NCI-H345 treated with DMSO at 0.1 percent for 48 hours (cell line): ENCODE data around the gene KCNH8.

Experiments used
- DNase-seq: peaks from one replicate; lab custom pipeline; 2025; ENCODE audit not compliant: unreplicated experiment; lab: John Stamatoyannopoulos, UW

Gene KCNH8

DNA sequence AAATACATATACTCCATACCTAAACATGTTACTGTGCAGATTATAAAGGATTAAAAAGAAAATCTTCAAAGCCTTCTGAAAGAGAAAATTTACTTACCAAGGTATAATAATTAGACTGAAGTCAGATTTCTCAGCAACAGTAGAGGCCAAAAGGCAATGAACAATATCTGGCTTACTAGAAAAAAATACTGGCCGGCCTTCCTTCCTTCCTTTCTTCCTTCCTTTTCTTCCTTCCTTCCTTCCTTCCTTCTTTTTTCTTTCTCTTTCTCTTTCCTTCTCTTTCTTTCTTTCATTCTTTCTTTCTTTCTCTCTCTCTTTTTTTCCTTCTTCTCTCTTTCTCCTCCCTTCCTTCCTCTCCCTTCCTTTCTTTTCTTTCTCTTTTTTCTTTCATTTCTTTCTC is 209.6 kb downstream of the KCNH8 start:
- DNase-seq: no peak

DNA sequence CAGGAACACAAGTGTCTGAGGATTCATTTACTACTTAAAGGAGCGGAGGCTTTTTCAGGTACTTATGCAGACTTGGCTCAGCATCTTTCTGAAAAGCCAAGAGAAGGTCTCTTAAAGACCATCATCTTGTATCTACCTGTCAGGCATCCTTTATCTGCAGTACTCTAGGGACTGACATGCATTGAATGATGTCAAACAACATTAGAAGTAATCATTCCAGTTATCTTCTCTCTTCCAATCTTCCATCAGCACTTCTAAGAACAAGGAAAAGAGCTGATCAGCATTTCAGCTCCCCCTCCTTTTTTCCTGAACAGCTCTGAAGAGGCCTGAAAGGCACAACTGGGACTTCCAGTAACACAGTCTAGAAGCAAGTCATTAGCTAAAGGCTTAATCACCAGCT is 214.8 kb downstream of the KCNH8 start:
- no peak for DNase-seq

DNA sequence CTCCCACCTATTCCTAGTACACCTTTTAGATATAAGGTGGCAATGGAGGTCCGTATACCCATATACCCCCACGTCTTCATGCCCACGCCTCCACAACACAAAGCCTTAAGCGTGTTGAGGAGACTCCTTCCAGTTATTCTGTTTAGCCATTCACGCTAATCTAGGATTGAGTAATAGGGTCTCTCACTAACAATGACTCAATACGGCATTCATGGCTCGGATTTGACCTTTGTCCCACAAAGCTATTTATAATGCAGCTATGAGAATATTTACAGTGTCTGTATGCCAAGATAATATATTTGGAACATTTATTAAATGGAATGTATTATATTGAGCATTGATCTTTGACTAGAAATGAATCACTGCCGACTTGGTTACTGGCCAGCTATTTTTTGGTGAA is 215.8 kb downstream of the KCNH8 start:
- DNase-seq: no peak

DNA sequence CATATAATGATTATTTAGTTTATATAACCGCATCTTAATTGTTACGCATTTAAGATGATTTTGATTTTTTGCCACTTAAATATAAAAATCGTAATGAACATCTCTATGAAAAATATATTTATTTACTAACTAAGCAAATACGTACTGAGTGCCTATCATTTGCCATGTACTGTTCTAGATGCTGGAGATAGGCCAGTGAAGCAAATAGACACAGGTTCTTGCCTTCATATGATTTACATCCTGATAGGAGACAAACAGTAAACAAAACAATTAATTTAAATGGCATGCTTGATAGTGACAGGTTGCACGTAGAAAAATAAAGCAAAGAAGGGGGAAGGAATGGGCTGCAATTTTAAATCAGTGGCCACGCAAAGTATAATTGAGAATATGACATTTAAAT is 217.2 kb downstream of the KCNH8 start:
- DNase-seq: no peak

DNA sequence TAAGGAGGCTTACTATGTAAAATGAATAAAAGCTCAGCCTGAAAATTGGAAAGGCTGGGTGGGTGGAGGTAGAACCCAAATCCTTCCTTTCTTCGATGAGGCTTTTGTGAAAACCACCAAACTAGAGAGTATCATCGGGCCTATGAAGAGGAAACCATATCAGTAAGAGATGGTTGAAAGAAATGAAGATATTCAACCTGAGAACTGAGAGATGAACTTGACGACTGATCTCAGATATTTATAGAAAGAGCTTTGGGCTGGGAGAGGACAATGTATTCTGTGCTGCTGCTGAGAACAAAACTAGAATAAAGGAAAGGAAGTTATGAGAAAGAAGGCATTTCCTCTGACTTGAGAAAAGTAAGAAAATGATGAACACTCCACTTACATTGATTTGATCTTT is 236.6 kb downstream of the KCNH8 start:
- no peak for DNase-seq

DNA sequence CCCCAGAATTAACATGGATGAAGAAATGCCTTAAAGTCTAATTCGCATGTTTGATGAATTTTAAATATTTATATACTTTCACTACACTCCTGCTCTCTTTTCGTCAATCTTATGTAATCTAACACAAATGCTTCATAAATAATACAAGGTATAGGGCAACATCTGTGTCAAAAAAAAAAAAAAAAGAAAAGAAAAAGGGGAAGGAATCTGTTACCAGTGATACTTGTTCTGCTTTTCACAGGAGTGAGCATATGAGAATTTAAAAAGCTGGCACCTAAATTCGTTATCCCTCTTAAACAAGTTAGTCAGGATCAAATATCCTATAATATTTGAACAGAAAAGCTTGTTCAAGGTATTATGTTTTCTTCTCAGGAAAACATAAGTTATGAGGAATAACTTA is 243.8 kb downstream of the KCNH8 start:
- no peak for DNase-seq

DNA sequence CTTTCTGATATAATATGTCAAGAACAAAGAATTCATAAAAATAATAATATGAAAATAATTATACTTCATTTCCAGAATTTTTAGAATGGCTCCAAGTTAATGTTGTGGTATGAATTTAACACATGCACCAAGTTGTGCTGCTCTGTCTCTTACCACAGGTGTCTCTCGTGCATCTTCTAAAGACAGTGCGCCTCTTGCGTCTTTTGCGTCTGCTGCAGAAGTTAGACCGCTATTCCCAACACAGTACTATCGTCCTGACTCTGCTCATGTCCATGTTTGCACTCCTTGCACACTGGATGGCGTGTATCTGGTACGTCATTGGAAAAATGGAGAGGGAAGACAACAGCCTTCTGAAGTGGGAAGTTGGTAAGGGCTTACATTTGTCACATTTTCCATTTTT is 246.6 kb downstream of the KCNH8 start:
- no peak for DNase-seq

DNA sequence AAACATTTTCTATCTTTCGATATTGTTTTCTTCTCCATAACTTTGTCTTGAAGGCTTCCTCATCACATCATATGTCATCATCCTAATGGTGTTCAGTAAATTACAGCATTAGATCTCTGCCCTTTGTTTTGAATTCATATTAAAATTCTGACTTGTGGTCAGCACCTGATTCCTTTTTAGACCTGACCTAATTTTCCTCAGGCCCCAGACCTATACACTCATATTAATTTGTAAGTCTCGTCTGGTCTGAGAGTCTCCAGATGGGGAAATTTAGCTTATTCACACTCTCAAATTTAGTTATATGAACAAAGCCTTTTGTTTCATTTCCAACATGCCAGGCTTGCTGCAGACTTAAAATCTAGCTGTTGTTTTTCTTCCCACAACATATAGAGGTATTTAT is 248.4 kb downstream of the KCNH8 start:
- no peak for DNase-seq

DNA sequence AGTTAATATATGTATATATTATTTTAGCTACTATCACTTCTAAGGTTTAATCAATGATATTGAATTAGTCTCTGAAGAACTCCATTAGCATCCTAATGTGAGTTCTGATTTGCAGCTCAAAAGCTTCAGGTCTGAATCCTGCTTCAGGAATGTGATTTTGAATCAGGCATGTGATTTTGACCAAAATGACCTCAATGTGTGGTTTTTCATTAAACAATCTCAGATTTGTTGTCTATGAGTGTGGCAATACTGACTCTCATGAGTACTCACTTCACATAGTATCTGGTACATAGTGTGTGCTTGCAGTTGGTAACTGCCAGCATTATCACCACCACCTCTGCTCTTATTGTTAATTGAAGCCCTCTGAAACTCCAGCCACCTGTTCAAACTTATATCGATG is 251.0 kb downstream of the KCNH8 start:
- DNase-seq: no peak

DNA sequence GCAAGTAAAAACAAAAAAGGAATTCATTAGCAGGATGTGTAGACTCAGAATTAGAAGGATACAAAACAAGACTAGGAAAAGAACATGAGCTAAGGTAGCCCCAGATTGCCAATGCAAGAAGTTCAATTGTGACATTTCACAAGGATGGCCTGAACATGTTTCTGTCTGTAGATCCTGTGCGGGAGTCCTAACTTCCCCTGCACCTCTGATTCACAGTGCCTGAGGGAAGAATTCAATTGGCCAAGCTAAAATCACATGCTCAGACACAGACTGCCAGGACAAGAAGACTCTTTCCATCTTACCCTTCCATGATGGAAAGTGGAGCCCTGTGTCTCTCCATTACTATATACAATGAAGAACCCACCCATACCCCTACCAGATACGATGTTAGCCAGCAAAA is 251.5 kb downstream of the KCNH8 start:
- no peak for DNase-seq

DNA sequence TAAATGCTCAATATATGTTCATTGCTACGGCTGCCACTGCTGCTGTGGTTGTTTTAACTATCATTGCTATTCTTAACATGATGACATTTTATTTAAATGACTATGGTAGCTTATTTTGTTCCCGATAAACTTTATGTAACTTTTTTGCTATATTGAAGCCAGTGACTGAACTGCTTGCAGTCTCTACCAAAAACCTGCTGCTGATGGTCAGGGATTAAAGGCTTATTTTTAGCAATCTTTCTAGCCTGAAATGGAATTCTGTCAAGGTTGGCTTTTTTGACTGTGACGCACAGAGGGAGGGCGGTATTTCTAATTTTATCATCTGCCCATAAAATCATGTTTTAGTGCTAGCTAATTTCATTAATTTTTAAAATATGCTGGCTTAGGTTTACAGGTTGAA is 271.8 kb downstream of the KCNH8 start:
- no peak for DNase-seq

DNA sequence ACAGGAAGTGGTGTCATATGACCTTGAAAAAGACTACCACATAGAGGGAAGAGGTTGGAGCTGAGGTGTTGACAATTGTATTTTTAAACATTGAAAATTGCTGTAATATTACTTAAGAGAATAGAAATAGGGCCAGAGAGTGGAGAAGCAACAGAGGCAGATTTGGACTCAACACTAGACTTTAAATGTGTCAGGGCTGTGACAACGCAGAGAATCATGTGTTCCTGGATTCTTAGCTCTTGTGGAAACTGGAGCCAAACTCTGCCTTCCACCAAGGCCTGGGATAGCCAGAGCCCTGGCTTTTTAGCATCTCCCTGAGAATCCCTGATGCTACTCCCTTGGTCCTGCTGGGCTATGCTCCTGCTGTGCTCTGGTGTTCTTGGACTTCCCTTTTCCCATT is 277.5 kb downstream of the KCNH8 start:
- no peak for DNase-seq

DNA sequence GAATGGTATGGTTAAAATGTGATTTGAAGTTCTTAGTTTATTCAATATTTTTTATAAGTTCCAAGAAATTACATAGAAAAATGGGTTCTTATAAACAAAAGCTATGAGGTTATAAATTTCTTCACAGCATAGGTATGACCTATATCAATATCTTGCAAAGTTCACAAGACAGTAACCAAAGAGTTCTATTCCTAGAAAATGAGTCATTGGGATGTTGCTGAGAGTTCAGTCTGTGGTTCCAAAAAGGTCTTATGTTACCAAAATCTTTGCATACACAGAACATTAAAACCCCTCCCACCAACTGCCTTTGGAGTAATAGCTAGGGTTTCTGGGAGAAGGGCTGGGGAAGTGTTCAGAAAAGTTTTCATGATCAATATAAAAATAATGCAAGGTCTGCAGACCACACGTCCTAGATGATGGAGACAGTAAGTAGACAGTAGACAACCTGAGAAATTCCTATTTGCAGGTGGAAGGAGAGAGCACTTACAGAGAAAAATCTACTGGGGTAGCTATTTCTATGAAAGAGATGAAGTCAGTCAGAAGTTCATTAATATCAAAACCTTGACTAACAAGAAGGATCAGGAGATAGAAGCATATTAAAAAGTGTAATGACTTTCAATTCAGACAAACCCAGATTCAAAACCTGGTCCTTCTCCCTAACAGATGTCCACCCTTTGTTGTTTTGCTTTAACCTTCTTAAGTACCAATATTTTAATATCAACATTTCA is 279.3 kb downstream of the KCNH8 start:
- no peak for DNase-seq

DNA sequence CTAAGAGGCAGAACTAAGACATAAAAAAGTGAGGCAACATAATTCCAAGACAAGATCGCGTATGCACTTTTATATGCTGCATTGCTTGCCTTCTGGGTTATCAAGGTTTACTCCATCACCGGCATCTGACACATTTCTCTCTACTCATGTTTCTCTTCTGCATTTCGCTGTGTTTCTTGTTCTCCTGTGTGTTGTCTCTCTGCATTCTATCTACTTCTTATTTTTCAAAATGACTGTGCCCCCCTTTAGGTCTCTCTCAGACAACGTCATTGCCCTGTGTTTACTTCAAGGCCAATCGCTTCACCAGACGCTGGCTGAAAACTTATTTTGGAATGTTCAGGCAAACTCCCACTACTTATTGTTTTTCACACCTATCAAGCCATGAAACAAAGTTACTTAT is 280.4 kb downstream of the KCNH8 start:
- DNase-seq: no peak

DNA sequence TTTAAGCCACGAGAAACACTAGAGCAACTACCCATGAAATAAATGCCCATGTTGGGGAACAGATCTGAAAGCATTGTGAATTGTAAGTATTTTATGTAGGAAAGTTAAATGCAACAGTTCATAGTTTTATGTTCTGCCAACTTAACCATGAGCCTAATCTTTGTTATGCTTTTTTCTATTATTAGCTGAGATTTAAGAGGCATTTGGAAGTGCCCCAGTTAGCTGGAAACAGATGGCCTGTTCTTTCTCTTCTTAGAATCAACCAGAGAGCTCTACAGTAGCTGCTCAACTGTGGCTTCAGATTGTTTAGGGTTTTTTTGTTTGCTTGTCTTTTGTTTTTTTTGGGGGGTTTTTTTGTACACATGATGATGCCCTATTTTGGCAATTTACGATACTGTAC is 284.4 kb downstream of the KCNH8 start:
- DNase-seq: no peak

DNA sequence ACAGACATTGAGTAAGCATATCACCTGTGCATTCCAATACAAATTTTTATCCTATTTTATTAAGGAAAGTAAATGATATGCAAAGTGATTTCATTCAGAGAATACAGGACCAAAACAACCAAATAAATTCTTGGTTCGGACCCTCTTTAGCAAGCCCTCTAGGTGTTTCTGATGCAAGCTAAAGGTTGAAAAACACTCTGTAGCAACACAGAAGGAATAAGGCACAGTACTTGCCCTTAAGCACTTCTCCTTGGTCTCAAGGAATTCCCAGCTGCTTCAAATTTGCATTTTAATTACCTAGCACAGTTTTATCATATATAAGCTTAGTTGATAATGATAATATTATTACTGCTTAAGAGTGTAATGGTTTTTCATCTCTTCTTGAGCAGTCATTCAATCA is 288.4 kb downstream of the KCNH8 start:
- no peak for DNase-seq

DNA sequence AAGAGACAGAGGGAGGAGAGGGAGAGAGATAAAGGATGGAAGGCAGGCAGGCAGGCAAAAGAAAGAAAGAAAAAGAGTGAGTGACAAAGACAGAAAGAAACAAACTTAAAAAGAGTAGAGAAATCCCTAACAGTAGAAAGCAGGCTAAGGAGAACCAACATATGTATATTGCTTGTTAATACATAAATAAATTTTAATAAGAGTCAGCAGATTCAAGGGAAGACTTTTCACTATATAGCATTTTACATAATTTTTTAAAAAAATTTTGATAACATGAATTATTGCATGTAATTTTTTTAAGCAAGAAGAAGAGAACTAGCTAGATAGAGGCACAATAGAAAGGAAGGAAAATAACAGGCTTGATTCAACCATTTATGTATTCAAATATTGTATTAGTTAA is 291.6 kb downstream of the KCNH8 start:
- DNase-seq: no peak

DNA sequence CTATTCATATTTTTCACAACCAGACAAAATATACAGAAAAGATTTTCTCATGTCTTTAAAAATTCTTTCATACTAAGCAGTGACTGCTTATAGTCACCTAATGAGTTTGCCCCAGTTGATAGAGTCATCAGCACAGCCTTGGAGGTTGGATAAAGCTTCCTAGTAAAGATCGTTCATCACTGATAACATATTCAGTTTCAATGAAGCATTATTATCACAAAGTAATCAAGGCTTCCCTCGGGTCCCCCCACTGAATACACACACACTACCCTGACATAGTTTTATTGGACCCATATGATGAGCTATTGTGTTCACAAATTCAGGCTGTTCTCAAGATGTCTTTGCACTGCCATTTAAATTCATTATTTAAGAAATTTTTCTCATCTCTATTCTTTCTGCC is 297.8 kb downstream of the KCNH8 start:
- no peak for DNase-seq

DNA sequence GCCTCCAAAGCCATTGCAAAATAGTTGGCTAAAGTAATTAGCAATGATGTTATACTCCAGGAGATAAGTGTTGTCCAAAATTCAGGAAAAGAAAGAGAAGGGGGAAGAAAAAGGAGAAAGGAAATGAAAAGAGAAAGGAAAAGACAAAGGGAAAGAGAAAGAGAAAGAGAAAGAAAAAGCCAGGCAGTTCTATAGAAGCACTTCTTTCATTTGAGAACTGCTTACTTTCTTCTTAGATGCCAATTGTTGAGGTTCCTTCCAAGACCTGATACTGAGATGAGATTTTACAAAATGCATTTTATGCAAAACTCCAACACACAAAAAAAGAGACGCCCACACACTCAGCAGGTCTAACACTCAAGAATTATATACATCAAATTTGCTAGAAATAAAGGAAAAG is 298.4 kb downstream of the KCNH8 start:
- DNase-seq: no peak

DNA sequence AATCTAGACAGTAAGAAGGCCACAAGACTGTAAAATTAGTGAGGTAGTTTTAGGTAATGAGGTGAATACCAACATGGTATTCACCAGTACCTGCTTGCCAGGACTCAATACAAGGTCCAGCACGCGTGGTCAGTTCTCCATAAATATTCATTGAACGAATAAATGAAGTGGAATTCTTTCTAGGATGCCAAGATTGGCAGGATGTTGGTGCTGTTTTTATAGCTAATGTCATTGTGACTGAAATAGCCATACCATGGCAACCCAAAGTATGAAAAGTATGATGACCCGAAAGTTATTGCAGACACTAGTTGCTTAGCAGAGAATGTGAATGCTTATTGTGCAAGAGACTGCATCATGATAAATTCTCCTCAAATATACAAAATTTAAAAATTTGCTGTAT is 307.2 kb downstream of the KCNH8 start:
- no peak for DNase-seq

DNA sequence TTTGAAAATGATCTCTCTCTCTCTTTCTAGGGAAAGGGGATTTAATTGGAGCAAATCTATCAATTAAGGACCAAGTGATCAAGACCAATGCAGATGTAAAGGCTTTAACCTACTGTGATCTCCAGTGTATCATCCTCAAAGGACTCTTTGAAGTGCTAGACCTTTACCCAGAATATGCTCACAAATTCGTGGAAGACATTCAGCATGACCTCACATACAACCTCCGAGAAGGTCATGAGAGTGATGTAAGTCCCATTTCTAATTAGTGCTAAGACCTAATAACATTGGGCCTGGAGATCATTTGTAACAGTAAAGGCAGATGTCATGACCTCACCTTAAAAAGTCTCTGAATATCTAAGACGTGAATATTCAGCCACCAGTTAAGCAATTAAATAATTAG is 308.4 kb downstream of the KCNH8 start:
- DNase-seq: no peak

DNA sequence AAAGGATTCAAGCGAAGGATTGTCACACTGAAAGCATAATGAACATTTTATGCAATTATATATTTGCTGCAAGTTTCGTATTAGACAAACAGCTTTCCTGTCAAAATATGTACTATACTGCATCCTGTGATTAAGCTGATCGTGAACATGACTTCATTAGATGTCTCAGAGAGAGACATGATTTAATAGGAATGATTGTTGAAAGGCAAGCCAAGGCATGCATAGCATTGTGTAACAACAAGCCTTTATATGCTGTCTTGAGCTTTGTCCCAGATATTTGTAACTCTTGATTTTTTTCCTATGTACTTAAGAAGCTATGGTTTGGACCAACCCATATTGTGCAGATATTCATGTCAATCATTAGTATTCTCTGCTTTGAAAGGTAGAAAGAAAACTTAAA is 309.1 kb downstream of the KCNH8 start:
- DNase-seq: no peak

DNA sequence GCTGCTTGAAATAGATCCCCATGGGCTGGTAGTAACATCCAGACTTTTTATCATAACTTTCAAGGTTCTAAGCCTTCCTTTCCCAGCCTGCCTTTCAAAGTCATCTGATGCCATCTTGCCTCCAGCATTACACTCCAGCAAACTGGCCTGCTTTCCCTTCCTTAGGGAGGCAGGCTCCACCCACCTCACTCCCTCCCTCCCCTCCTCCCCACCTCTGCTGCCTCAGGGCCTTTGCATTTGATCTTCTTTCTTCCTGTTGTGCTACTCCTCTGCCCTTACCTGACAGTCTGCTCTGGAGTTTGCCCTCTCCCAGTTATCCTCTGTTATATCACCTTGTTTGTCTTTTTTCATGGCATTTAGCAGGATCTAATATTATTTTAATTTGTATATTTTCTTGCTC is 319.5 kb downstream of the KCNH8 start:
- no peak for DNase-seq

DNA sequence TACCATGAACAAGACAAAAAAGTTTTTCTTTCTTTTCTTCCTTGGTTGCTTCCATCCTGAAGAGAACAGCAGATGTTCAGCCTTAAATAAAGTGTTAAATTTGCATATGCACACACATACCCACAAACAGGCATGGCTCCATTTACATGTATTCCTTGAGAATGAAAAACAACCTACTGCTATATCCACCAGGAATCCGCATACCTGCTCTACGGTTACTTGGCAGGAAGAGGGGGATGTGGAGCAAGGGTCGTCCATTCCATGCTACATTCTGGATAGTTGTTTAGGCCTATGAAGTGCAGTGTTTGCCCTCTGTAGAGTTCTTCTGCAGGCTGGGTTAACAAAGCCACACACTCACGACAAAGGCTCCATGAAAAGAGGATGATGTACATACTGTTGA is 322.8 kb downstream of the KCNH8 start:
- DNase-seq: no peak
